ENCODE data around the gene CFAP221. TPM values are rescaled to one million over a fixed set of nuclear protein-coding genes. Genes with fewer than 3 reads are reported as not detected.

The CFAP221 gene
- total RNA-seq, 4 donors from 2014 or later = 0.38 TPM; not detected in 3

GRCh38 chr2:119703526-119703925, 159.3 kb downstream of the CFAP221 start:
- 73 to 75% methylated on average over 5 of the region's 5 CpGs for WGBS, 2 donors
- intact Hi-C loops (cut with DNase I) = loop anchor here (10.0 kb wide), 1 partner anchor 471 kb away; no protein-coding TSS in a partner anchor
- no peak overlapping the region for H3K27ac ChIP-seq

GRCh38 chr2:119704670-119705120, 160.4 kb downstream of the CFAP221 start:
- Histone ChIP-seq H3K36me3 (no peaks in the 10 kb centered on the region), H3K4me3 (no peak overlapping the region), H3K9me3 (peaks cover 0 to 7% (median 0%) of the 10 kb centered on the region in 3 donors), H3K4me1 (peaks cover 0 to 18% (median 0%) of the 10 kb centered on the region in 3 donors), H3K27me3 (no peaks in the 10 kb centered on the region), H3K27ac (no peak overlapping the region)
- WGBS, 2 donors = 7 to 20% methylated on average over 2 of the region's 2 CpGs
- no peak for TF ChIP-seq POLR2A (IDR thresholded peaks at IDR 0.05)
- no peak for TF ChIP-seq CTCF (IDR thresholded peaks at IDR 0.05)
- intact Hi-C loops (cut with DNase I) = loop anchor here (10.0 kb wide), 1 partner anchor 470 kb away; no protein-coding TSS in a partner anchor
- DNase-seq = no peak

More at GRCh38 chr2:119703526-119703925, 159.3 kb downstream of the CFAP221 start:
- no peak overlapping the region for H3K4me3 ChIP-seq
- H3K4me1 ChIP-seq = peaks cover 0 to 18% (median 0%) of the 10 kb centered on the region in 3 donors
- H3K9me3 ChIP-seq = peaks cover 0 to 7% (median 0%) of the 10 kb centered on the region in 3 donors
- H3K27me3 ChIP-seq = no peaks in the 10 kb centered on the region
- H3K36me3 ChIP-seq = no peaks in the 10 kb centered on the region
- TF ChIP-seq CTCF (IDR thresholded peaks at IDR 0.05) (no peak), POLR2A (IDR thresholded peaks at IDR 0.05) (no peak)
- DNase-seq = no peak

- WGBS, 2 donors = 77 to 87% methylated on average over 4 to 8 of the region's 8 CpGs
- no peak for DNase-seq
- TF ChIP-seq CTCF (IDR thresholded peaks at IDR 0.05) (no peak), POLR2A (IDR thresholded peaks at IDR 0.05) (no peak)
- Histone ChIP-seq H3K36me3 (no peaks in the 10 kb centered on the region), H3K27ac (no peak overlapping the region), H3K27me3 (no peaks in the 10 kb centered on the region), H3K4me1 (peaks cover 0 to 11% (median 0%) of the 10 kb centered on the region in 3 donors), H3K4me3 (no peak overlapping the region), H3K9me3 (peaks cover 0 to 7% (median 0%) of the 10 kb centered on the region in 3 donors)
- intact Hi-C loops (cut with DNase I) = loop anchor here (10.0 kb wide), 1 partner anchor 469 kb away; no protein-coding TSS in a partner anchor
These were observed 162.0 kb downstream of the CFAP221 start for GRCh38 chr2:119706221-119706620.

Other genes with a start within 250 kb of the CFAP221 start
- gene C2orf76, start 177.6 kb upstream of the CFAP221 start, total RNA-seq = 1 to 10 TPM; 5.7 to 9.7 (median 8.4) TPM
- 100 to 1,000 TPM; 389 to 692 (median 411) TPM for gene DBI, start 177.5 kb upstream of the CFAP221 start, total RNA-seq
- gene TMEM37, start 112.6 kb upstream of the CFAP221 start, total RNA-seq = 10 to 100 TPM in 1 of 4 donors, 1 to 10 TPM in 3; 2.6 to 11.4 (median 3.8) TPM
- gene SCTR, start 20.0 kb upstream of the CFAP221 start, total RNA-seq = not detected
- 10 to 100 TPM in 1 of 4 donors, 1 to 10 TPM in 3; 4.0 to 14.4 (median 6.1) TPM for gene TMEM177, start 134.8 kb downstream of the CFAP221 start, total RNA-seq
- gene PTPN4, start 215.5 kb downstream of the CFAP221 start, total RNA-seq = 10 to 100 TPM in 3 of 4 donors, 1 to 10 TPM in 1; 9.6 to 30.1 (median 18.4) TPM